Measurements from ENCODE around the gene TMEM132D.

TMEM132D gene

DNA sequence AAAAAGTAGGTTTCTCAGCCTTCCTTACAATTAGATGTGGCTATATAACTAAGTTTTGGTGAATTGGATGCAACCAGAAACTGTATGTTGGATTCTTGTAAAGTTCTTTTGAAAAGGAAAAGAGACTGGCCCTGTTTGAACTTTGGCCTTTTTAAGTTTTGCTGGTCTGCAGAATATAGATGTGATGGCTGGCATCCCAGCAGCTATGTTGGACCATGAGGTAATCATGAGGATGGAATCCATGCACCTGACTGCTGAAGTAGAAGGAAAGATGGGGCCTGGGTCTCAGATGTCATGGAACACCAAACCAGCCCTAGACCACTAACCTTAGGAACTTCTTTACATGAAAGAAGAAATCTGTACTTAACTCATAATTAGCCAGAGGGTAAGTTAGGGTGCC is 568.1 kb downstream of the TMEM132D start:
- DNase-seq = no peak

DNA sequence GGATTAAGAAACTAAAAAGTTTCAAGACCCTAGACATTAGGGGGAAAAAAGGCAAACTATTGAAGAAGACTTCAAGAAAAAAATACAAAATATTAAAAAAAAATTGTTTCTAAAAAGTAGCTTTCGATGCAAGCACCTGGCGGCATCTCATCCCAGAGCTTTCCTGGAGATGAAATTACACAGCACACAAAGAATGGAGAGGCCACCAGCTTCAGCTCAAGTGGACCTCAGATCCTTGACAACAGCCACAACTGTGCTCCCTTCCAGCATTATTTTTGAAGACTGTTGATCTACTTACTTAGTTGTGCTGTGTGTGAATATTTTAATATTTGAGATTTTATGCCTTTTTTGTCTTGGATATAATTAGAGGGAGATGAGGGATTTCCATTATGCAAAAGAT is 571.5 kb downstream of the TMEM132D start:
- no peak for DNase-seq

DNA sequence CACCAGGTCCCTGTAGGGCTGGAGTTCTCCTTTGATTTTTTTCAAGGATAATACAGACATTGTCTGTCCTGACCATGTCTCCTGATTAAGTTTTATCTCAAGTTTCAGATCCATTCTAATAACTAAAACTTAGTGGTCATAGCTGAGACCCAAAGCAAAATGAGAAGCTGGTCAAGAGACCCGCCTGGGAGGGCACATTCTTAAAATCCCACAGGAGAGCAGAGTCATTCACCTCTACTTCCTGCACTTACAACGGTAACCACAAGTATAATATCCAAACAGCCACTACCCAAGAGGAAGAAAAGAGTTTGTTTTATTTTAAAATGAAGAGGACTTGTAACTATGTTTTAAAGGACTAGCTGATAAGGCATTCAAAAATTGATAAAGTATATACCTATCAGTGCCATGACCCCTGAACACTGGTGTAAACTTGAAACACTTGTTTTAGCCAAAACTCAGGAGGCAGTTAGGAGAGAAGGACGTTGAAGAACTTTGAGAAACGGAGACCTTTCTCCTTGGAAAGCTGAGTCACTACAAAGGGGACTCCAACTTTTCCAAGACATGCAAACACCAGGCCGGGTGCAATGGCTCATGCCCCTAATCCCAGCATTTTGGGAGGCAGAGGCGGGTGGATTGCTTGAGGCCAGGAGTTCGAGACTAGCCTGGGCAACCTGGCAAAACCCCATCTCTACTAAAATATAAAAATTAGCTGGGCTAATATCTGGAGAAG is 572.3 kb downstream of the TMEM132D start:
- DNase-seq = no peak

DNA sequence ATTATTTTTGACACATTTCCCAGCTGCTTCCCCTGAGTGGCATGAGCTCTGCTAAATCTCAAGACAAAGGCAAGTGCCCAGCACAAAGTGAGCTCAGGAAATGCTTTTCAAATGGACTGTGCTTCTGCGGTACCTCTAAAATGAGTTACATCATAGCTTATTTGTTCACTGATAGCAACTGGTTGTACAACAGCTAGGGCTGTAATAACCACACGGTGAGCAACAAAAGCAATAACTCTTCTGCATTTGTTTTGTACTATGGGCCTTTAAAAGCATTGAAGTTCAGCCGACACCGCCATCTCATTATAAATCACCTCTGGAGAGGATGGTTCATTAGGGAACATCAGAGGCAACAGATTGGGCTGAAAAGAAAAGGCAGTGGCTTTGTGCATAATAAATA is 575.6 kb downstream of the TMEM132D start:
- DNase-seq = no peak

DNA sequence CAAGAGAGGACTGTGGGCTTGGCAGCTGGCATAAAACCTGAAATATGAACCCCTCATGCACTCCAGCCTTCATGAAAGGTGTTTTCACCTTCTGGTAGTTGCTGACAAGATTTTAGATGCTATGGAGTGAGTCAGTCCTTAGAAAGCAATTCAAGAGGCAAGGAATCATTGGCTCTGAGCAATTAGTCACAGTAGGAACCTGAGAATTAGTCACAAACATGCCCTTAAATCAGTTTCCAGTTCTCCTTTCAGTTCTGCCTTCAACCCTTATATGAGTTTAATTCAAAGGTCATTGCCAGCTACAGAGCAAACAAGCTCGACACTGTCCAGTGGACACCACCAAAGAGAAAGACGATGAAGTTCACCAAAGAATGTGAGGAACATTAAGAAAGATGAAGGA is 578.3 kb downstream of the TMEM132D start:
- no peak for DNase-seq

DNA sequence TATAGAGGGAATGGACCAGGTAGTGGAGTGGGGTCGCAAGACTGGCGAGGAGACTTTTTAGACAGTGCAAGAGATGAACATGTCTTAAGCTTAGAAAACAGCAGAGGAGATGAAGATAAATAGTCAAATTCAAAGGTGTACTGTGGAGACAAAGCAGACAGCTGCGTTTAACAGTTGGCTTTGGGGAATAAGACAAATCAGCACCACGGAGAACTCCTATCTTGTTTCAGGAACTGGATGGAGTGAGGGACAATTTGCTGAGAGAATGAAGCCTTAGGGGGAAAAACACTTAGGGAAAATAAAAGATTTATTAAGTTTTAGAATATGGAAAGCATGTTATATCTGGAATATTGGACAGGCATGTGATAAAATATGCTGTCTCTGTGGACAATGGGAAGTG is 591.8 kb downstream of the TMEM132D start:
- DNase-seq = no peak

DNA sequence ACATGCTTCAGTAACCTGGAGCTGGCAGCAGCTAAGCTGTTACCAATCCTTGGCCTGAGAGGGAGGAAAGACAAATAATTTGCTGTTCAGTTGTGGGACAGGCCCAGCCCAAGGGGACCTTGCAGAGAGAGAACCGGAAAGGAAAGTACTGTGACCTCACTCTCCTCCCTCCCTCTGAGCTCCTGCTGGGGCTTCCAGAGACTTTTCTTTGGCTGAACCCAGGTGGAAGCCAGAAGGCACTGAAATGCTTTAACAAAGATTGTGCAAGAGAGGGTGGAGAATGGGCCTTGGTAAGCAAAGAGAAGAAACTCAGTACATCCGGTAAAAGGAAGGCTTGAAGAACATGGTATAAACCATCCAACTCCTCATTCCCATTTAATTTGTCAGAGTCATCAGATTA is 593.5 kb downstream of the TMEM132D start:
- DNase-seq = no peak

DNA sequence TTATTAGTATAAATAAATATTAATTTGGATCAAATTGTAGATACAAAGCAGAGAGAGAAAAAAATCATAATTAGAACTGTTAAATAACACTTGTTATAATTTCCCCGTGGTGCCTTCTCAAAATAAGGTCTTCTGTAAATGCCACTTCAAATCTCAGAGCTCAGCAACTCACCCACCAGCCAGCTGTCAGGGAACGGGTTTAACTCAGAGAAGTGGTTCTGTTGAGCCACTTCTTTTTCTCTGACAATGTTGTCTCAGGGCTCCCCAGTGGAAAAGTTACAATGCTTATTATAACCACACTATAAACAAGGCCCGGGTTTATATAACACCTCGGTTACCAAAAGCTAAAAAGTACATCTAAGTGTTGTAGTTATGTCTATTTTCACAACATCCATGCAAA is 598.0 kb downstream of the TMEM132D start:
- no peak for DNase-seq

DNA sequence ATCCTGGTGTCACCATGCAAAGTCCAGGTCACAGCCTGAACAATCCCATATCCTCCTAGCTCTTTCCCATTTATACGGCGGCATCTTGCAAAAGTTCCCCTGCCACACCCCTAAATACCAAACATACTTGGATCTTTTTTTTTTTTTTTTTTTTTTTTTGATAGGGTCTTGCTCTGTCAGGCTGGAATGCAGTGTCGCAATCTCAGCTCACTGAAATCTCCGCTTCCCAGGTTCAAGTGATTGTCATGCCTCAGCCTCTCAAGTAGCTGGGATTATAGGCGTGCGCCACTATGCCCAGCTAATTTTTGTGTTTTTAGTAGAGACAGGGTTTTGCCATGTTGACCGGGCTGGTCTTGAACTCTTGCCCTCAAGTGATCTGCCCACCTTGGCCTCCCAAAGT is 599.3 kb downstream of the TMEM132D start:
- no peak for DNase-seq

DNA sequence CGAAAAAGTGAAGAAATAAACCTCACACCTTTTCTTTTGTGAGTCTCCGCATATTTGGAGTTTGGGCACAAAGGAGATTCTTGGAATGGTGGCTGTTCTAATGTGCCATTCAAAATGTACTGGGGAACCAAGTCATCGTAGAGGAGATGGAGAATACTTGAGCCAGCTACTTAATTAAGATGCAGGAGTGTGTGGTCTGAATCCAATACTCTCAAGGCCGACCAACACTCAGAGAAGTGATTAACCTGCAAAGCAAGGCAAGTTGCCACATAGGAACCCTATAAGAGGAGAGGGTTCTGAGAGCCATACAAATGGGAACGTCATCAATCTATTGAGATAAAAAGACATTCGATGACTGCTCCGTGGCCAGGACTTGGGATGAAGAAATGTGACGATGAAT is 603.8 kb downstream of the TMEM132D start:
- no peak for DNase-seq

DNA sequence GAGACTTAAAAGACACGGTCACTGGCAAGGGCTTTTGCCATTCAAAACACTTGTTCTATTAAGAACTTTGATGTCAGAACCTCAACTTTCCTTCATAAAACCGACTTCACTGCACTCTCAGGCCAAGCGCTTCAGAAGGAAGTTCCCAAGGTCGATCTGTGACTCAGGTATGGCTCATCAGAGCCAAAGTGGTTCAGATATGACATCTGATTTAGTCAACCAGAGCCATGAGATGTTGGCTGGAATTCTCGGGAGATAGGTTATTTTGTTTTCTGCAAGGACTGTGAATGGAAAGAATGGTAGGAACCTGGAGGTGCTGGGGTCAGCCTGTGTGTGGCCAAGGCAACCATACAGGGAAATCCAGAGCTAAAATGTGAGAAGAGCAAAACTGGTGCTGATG is 604.9 kb downstream of the TMEM132D start:
- DNase-seq = no peak

DNA sequence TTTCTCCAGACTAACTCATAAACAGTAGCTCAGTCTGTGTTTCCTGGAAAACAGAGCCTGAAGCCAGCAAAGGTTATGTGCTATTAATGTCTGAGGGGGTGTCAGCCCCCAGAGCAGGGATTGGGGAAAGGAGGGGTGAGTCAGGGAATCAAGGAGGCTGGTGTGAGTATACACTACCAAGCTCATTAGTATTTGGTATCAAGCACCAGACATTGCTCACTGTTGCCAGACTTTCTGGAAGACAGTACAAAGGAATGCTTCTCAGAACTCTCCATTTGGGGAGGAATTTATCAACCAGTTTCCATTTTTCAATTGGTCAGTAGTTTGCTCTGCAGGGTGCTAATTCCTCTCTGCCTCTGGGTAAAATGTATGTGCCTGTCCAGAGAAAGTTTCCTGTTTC is 607.2 kb downstream of the TMEM132D start:
- DNase-seq = no peak

DNA sequence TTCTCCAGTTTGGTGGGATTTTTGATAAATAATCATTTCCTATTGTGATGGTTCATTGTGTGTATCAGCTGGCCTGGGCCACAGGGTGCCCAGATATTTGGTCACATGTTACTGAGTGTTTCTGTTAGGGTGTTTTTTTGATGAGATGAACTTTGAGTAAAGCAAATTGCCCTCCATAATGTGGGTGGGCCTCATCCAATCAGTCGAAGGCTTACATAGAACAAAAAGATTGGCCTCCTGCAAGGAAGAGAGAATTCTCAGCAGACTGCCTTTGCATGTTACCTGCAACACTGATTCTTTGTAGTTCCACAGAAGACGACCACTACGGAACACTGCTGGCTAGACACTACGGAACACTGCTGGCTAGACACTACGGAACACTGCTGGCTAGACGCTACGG is 609.0 kb downstream of the TMEM132D start:
- DNase-seq = no peak

DNA sequence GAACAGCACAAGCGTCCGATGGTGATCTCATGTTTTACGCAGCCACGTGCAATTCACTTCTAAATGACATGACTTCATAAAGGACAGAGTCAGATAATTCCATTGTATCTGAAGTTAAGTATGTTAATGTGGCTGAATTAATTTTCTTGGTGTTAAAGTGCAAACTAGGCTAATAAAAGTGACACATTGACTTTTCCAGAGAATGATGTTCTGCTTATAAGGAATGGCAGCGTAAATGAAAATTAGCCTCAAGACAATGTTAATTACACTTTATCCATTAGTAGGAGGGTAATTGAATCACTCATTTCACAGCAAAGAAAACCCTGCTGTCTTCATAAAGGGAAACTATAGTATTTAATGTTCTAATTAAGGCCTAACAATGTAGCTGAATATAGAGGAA is 624.1 kb downstream of the TMEM132D start:
- no peak for DNase-seq

DNA sequence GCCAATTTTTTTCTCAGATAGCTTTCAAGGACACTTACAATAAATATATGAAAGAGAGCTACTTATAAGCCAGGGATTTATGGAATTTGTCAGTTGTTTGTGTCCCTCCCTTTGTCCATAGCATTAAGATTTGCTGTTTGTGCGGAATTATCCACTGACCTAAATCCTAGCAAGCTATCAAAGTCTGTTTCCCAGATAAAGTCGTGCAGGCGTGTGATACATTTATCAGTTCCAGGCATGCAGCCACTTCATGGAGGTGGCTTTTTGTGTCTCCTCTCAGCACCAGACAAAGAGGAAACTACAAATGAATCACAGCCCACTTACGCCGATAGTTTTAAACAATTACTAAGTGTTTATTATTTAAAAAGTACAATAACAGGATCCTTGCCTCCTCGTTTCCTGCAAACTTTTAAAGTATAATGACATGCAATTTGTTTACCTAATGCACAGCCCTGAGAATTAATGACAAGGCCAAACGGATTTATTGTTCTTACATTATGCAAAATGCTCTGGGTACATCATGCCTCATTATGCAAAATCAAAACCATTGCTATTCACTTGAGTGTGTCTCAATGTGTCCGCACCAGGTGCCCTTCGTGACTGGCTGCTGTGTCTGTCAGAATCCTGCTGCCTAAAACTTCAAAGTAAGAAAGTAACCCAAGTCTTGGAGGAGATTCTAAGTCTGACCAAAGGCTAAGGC is 627.3 kb downstream of the TMEM132D start:
- DNase-seq = no peak

DNA sequence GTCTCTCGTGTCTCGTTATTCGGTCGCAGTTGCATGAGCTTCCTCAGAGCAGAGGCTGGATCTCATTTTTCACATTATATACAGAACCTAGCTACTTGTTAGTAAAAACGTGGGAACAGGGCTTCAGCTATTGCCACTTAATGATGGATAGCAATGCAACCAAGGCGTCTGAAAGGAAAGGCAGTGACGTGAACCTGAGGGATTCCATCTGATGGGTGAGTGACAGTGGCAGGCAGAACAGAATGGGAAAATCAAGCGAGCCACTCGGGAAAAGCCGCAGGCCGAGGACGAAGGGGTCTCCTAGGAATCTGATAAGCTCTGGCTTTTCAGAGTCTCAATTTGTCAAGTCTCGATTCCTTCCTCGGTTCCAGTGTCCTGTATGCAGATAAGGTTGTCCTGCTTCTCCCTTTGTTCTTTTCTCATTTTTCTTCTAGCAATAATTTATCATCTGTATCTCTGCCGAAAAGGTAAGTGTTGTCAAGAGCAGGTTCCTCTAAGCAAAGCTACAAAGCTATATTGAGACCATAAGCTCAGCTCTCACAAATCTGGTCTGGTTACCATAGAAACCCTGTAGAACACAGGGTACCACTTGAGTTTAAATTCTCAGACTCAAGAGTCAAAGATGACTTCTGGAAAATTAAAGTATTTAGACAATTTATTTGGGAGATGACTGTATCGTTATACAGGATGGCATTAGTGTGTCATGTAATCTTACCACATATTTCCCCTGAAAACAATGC is 633.9 kb downstream of the TMEM132D start:
- no peak for DNase-seq

DNA sequence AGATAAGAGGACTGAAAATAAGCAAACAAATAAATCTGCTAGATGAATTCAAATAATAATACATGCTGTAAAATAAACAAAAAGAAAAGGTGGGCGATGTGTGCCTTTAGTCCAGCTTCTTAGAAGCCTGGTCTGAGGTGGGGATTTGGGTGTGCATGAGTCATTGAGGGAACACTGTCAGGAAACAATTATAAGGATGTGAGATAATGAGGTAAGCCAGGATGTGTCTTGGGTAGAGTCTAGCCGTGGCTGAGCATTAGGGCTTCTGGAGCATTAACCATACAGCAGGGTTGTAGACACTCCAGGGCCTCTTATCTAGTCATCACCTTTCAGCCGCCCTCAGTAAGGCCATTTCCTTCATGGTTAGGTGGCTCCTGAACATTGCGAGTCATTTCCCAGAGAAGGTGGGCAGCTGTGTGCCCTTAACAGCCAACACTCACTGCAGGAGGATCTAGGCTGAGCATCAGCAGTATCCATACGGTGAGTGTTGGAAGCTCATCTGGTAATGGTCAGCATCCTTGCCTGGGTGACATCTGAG is 645.0 kb downstream of the TMEM132D start:
- DNase-seq = no peak

DNA sequence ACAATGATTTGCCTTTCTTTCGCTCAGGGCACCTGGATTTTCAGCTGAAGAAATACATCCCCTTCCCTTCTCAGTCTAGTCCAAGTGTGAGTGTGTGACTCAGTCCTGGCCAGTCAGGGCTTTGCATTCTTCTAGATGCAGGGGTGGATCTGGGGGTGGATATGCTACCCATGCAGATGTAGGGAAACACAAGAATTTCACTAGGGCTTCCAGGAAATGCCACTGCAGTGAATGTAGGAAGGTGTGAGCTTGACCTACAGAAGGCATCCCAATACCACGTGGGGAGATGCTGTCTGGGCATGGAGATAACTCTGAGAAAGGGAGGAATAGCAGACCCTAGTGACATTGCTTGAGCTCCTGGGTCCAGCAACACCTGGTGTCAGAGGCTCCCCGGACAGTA is 646.3 kb downstream of the TMEM132D start:
- DNase-seq = no peak

DNA sequence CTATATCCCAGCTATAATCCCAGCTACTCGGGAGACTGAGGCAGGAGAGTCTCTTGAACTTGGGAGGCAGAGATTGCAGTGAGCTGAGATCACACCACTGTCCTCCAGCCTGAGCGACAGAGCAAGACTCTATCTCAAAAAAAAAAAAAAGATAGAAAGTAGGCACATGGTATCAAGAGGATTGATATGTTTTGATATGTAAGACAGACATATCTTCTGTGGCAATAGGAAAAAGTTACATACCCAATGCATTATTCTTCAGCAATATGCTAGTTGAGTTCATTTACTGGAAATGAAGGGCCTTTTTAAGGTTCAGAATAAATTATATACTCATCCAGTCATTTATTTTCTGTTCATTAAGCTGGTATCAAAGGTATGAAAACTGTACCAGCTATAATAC is 657.2 kb downstream of the TMEM132D start:
- DNase-seq = no peak

DNA sequence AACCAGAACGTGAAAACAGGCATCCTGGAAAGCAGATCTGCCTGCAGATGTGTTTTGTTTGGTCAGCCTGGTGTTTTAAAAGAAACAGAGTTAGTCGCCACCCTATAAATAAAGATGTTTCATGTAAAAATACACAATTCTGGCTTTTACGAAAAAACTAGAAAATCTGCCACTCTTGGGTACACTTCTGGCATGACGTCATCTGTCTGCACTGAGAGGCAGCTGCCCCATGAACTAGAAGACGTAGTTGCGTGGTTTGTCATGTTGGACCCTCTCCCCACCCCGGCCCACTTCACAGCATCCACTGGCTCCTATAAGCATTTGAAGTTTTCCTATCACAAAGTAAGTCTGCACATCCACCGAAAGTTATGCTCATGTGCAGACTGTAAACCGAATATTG is 658.1 kb downstream of the TMEM132D start:
- no peak for DNase-seq

DNA sequence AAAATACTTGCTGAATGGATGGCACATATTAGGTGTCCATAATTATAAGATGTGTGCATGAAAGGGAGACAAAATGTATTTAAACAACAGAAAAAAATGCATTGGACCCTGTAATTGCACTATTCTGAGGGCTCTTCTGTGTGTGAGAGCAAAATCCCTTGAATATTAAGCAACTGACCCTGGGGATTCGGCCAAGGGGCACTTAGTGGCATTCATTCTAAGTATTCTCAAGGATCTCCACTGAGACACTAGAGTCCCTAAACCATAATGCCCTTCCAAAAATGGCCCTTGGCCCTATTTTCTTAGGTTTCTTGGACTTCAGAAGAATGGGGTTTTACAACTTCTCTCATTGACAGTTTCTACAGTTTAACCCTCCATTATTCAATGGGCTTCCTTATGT is 662.0 kb downstream of the TMEM132D start:
- DNase-seq = no peak

DNA sequence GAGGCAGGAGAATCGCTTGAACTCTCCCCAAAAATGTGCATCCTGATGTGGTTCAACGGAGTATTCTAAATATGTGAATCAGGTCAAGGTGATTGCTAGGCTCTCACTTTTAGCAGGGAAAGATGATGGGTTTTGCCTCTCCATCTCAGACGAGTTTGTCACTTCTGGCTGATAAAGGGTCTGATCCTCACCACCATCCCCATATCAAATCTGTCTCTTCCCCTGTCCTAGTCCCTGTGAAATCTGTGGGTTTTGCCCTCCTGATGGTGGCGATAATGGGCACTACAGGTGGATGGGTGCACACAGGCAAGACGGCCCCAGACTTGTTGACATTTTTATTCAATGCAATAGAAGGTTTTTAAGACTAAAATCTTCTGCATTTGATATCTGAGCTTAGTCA is 665.9 kb downstream of the TMEM132D start:
- no peak for DNase-seq

DNA sequence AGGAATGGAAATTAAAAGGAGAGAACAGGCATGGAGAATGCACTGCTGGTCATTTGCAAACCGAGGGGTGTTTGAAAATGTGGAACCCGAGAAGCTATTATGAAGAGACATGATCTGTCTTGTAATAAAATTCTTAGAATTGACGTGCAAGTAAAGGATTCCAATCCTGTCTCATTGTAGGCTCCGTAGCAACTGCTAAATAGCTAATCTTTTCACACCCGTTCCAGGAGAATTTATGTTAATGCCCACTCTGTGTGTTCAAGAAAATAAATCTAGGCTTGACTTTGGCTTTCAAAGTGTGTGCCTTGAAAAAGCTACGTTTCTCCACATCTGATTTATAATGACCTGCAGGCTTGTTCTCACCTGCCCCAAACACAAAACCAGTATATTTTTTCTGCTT is 669.6 kb downstream of the TMEM132D start:
- DNase-seq = no peak

DNA sequence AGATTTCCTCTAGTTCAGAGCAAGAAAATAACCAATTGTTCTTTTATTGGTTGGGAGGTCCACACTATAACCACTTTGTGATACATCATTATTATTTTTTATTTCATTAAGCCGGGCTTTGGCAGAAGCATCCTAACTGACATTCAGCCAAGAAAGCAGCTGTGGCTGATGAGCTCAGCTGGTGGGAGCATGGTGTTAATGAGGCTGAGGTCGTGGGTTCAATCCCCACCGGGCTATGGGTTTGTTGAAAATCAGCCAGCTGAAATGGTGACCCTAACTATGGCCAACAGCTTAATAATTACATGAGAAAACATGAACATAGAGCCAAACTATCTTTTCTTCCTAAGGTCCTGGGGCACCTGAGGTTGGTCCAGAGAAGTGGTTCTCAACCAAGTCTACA is 672.3 kb downstream of the TMEM132D start:
- no peak for DNase-seq
